Stimulated activated CD4-positive, alpha-beta T cell treated with anti-CD3 and anti-CD28 coated beads, Interleukin-1b, Interleukin-23, amount 100 ng/mL, for 4 hours (primary cell): ENCODE results near the gene PAK5.

ENCODE experiments used
- DNase-seq, 2 donors: peaks; one replicate each; pipeline ENCODE4 v3.0.0-alpha.2; 2020; ENCODE audit warnings: low read depth in 2 of 2

Gene PAK5

DNA sequence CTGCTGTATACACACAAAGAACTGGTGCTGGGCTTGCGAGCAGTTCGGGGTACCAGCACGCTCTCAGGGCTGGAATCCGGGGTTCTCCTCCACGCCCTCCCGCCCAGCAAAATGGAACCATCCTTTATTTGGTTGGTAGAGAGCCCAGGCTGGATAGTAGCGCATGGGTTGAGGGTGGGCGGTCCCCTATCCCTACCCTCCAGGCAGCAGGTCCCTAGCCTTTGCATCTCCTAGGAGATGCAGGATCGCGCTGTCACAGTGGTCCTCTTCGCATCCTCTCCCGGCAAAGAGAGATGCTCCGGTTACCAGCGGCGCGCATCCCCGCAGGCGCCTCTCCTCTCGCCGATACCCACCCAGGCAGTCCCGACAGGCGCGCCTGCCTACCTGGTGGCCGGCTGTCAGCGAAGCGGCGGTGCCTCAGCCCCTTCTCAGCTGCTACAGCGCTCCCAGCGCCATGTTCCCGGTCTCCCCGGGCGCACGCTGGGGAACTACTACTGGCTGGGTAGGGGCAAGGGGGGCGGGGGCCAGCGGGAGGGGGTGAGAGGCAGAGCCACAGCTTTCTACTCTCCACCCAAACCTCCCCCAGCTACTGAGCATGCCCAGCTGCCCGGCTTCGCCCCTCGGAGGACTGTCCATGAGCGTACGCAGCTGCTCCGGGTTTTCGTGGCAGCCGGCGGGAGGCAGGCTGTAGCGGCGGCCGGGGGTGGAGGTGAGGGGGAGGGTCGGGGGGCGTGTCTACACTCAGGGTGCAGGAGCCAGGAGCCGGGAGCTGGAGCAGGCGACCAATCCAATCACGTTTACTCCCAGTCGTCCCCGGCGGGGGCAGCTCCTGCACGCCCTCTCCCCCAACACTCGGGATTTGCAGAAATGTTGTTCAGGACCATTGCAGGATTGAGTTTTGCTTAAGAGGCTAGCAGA is at the start of gene PAK5:
Gene PAK5 (minus strand): TSS at position 699 of the 918 bp plus-strand sequence. CDS start 194,748 bp downstream, outside the sequence.
- no peak for DNase-seq

DNA sequence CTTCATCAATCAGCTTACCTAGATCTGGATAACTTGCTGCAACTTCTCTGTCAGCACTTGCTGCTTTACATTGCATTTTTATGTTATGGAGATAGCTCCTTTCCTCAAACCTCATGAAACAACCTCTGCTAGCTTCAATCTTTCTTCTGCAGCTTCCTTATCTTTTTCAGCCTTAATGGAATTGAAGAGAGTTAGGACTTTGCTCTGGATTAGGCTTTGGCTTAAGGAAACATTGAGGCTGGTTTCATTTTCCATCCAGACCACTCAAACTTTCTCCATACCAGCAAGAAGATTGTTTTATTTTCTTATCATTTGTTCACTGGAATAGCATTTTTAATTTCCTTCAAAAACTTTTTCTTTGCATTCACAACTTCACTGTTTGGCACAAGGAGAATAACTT is 48.8 kb upstream of the PAK5 start:
- DNase-seq = no peak

DNA sequence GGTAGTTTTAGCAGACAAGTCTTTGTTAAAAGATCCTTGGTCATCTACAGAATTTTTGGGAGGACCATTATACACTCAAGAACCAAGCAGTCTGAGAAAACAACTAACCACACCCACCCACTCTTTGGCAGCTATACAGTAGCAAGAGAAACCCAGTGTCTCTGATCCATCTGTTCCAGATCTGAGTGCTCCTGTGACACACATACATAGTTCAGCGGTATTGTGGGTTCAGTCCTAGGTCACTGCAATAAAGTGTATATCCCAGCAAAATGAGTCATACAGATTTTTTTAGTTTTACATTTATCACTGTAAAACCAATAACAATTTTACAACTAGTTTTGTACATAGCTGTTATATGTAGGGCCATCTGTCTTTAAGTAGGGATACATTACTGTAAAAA is 47.4 kb upstream of the PAK5 start:
- no peak for DNase-seq

DNA sequence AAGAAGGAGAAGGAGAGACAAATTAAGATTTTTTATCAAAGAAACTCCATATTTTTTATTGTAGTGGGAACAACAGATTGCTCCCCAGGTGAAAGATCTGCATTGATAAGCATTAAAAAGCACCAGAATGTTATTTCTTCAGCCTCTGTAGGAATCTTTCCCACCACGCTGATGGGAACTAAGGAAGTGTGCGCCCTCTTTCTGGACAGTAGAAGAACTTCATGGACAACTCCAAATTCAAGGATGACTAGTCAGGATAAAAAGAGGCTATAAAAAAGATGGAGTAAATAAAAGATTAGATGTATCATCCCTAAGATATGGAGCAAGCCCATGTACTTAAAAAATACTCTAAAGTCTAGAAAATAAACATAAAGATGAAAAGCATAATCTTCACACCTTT is 45.8 kb upstream of the PAK5 start:
- DNase-seq = no peak

DNA sequence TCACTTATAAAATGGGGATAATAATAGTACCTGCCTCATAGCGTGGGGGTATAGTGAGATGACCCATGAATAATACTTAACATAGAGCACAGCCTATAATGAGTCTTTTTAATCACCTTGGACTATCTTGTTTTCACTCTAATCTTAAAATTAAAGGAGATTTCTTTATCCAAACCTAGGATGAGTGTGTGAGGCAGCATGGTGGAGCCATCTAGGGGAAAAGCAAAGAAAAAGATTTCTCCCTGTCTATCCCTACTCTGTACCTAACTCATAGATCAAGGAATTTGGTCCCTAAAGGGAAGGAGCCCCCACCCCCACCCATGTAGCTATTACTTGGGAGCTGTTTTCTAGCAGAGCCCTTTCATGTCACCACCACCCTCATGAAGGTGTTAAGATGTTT is 45.2 kb upstream of the PAK5 start:
- no peak for DNase-seq

DNA sequence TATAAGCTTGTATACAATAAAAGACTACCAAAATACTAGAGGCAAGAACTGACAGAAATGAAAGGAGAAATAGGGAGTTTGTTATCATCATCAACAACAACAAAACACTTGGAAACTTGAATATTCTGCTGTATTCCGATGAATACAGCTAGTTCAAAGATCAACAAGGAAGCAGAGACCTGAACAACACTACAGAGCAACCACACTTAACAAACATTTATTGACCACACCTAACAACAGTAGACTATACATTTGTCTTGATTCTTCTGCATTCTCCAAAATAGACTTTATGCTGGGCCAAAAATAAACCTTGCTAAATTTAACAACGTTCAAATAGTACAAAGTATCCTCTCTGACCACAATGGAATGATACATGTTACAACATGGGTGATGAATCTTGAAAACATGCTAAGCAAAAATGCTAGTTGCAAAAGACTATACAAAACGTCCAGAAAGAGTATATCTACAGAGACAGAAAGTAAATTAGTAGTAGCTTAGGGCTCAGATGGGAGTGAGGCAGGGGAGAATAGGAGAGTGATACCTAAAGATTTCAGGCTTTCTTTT is 39.1 kb upstream of the PAK5 start:
- DNase-seq = no peak

DNA sequence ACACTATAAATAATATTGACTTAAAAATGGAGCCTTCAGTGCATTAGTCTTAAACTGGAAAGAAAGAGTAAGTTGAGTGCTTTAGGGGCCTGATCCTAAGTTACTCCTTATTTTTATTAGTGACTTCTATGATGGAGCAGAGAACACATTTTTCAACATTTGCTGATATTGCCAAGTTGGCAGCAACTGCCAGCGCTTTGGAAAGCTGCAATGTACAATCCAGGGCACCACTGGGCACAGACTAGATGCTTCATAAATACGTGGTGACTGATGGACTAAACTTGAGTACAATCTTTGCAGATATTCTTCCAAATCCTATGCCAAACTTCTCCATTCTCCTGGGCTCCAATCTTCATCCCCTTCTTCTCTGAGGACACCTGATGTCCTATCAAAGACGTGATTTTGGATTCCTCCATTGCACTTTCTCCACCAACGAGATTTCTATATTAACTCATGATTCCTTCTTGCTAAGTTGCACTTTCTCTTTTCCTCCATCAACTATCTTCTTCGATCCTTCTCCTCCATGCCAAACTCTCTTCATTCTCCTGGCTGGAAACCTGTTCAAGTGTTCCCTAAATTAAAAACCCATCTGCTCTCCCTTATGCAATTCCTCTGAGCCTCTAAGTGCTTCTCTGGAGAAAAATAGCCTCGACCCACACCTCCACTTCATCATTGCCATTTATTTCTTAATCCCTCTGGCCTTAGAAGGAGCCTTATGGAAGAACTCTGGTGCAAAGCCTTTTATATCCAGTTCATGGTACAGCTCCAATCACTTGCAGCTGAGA is 28.5 kb upstream of the PAK5 start:
- DNase-seq = no peak

DNA sequence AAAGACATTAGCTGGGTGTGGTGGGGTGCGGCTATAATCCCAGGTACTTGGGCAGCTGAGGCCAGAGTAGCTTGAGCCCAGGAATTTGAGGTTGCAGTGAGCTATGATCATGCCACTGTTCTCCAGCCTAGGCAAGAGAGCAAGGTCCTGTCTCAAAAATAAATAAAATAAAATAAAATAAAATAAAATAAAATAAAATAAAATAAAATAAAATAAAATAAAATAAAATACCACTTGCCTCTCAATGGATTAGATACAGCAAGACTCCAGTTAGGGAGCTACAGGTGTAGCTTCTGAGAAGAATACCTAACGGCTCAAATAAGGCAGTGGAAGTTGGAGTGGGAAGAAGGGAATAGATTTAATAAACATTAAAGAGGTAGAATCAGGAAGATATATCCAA is 13.7 kb upstream of the PAK5 start:
- no peak for DNase-seq

DNA sequence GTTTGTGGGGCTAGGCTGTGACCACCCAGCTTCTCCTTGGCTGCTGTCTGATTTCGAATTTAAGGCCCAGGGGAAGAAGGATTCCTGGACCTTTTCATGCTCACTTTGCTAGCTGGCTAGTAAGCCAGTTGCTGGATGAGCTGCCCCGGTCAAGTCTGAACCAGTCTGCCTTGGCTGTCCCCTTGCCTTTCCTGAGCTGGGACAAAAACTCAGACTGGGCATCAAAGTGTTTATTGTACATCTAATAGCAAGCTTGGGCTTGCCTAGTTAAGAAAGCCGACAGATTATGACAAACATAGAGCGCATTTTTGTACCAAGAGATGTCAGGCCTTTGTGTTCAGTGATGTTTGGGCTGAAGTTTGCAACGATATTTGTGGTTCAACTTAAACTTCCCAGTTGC is 750 bp upstream of the PAK5 start:
- no peak for DNase-seq

DNA sequence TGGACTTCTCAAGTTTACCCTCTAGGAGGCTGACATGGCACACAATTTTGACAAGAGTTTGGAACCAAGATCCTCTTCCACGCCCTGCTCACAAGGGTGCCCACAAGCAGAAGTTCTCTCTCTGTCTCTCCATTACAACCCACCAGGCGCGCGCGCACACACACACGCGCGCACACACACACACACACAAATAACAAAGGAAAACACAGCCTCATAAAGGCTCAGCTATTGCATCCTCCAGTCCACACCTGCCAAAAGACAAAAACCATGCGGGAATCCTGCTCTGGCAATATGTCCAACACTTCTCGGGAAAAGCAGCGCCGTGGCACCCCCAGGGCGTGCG is 870 bp downstream of the PAK5 start:
- no peak for DNase-seq

DNA sequence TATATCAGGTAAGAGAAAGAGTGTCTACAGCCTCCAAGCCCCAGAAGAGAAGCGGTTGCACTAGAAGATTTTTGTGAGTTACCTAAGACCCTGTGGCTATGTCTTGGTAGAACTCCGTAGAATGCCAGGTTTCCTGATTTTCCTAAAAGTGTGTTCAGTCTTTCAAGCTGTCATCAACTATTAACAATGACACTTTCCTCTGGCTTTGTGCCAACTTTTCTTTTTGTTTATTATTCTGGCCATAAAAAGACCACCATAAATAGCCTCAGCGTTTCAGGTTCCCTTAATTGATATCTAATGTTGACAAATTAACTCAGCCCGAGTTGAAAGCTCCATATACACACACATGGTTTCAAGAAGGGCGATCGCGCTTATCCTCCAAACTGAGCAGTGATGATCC is 1.2 kb downstream of the PAK5 start:
- no peak for DNase-seq

DNA sequence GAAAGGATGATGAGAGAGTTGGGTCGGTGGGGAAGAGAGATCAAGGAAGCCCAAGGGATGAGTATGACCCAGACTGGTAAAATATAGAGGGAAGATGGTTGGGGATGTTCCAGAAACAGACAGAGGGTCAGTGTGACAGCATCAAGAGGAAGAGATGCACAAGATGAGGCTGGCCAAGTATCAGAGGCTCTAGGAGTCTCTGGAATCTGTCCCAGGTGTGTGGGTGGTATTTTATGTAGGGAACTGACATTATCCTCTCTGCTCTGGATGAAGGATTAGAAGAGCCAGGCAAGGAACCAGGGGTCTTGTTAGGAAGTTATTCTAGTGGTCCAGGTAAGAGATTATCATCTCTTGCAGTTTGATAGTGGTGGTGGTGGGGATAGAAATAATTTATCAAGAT is 3.6 kb downstream of the PAK5 start:
- no peak for DNase-seq

DNA sequence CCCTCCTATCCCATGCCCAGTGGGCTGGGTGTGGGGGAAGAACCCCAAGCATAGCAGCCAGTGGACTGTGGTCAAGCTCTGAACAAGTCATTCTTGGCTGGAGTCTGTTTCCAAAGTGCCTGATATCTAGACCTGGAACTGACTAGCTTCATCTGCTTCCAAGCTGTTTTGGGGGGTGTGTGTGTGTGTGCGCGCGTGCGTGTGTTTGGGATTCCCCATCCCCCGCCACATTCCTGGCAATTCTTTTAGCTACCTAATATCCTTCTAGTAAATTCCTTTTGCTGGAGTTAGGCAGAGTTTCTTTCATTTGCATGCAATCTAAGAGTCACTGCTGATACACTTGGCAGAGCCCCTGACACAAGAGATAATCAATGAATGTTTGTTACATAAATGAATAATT is 7.8 kb downstream of the PAK5 start:
- no peak for DNase-seq

DNA sequence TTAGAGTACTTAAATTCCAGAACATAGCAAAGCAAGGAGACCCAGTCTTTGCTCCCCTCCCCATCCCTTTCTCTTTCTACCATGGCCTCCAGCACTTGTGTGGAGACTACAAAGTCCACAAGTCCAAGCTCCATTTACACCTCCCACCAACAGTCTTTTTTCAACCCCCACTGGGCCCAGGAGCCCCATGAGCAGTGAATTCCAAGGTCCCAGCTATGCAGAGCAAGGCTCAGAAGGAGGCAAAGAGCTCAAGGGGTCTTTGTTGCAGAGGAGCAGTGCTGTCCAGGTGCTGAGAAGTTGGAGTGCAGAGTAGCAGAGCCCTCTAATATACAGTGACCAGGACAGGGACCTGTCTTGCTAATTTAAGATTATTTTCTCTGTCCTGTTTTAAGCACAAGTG is 9.0 kb downstream of the PAK5 start:
- DNase-seq = no peak

DNA sequence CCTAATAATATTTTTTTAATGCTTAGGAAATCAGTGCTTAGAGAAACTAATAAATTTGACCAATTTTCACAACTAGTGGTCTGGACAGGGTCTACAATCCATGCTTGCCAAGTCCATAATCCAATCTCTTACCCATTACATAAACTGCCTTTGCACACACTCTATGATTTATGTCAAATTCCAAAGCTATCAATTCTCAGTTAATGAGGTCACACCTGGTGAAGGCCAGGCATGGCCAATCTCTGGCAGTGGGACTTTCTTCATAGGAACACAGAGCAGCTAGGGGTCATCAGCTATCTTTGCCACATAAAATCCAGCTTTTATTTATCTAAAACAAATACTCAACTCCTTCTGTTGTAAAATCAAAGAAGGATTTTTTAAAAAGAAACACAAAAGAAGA is 21.2 kb downstream of the PAK5 start:
- DNase-seq = no peak

DNA sequence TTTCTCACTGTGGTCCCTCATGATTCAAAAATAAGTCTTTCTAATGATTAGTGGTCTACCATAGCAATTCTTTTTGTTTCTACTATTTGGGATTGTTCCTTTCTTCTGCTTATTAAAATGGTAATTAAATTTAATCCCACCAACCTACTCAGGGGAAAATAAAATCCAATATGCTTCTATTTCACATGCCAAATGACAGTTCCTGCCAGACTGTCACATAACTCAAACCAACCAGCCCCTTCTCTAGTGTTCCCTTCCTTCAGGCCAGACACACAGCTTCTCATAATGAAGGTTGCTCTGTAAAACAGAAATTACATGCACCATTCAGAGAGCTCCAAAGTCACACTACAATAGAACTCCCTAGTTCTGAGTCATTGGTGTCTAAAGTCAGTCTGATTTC is 23.2 kb downstream of the PAK5 start:
- DNase-seq = no peak

DNA sequence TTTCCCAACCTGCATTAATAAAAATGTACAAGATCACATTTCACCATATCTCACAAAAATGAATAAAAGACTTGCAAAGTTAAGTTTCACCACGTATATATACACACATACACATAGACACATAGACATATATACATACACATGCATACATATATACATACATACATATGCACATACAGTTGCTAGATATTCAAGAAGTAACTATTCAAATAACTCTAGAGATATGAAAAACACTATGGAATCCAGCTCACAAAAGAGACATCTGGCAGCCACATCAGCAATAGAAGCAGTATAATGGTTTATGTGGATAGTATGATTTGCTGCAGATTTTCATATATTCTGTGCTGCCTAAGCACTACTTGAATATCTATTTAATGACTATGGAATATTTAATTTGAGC is 28.1 kb downstream of the PAK5 start:
- no peak for DNase-seq

DNA sequence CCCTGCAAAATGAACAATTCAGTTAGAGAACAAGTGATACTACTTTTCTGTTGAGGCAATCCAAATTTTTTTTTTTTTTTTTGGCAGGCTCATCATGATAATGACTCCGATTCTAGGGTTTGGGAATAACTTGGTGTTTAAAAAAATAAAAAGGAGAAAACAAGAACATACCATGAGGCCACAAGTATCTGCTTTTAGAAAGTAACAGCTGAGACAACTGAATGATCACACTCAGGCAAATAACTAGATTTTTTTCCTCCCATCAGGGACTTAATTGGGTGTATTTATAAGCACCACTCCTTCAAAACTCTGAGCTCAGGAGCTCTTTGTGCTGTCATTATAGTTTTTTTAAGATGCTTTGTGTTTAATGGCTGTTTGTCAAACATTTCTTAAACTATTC is 29.6 kb downstream of the PAK5 start:
- DNase-seq = no peak

DNA sequence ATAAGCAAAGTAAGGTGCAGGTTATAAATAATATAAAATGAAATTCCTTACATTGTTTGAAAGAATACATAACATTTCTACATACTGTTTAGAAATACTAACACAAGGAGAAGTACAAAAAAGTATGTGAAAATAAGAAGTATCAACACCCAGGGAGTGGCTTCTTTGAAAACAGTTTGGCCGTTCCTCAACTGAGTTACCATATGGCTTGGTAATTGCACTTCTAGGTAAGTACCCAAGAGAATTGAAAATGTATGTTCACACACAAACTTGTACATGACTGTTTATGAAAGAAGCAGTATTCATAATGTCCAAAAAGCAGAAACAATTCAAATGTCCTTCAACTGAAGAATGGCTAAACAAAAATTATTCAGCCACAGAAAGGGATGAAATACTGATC is 30.7 kb downstream of the PAK5 start:
- DNase-seq = no peak

DNA sequence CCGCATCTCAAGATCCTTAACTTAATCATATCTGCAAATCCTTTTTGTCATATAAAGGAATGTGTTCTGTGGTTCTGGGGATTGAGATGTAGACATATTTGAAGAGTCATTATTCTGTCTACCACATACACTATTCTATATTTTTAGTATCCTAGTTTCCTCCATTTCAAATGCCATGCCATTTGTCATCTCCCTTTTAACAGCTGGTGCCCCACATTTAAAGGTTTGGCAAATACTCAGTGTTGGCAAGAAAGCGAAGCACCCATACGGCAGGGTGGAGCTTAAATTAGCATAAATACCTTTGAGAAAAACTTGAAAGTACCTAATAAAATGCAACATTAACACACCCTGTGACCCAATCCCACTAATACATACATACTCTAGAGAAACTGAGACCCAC is 31.7 kb downstream of the PAK5 start:
- no peak for DNase-seq

DNA sequence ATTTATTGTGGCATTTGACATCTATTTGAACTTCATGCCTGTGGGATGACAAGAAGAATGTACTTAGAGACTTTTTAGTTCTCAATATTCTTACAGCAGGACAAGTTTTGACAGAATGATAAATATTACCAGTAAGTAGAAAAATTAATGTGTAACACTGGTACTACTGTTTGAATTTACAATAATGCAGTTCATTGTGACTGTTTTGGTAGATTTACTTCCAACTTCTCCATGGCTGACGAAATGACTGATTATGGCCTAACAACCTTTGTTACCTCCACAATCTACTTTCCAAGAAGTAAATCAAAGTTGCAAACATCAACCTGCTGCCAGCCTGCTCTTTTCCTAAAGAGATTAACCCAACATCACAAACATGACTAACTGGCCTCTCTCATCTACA is 38.5 kb downstream of the PAK5 start:
- no peak for DNase-seq

DNA sequence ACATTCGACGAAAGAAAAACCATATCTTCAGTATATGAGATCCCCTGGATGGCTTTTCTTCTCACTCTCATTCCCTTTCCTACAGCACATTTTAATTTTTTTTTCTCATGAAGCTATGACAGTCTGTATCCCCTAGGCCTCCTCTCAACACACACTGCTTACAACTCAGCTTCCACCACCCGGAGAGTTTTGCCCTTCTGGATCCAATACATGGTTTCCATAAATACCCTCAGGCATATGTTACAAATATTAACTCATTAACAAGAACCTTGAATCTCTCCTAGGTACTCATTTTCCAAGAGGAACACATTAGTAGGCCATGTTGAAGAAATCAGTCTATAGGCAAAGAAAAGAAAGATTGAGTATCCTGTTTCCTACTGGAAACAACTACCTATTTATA is 44.0 kb downstream of the PAK5 start:
- DNase-seq = no peak

DNA sequence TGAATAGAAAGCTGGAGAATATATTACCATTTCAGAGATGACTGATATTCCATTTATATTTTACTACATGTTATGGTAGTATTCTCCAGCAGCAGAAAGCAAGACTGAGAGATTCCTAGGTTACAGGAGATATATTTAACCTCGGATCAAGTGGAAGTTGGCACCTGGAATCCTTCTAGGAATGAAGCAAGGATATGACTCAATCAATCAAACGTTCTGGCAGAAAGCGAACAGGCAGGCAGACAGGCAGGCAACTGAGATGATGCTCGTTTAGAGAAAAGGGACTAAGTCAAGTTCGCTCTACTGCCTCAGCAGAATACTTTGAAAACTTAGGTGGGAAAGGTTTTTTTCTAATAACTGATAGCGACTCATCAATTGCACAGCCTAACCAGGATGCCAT is 46.2 kb downstream of the PAK5 start:
- DNase-seq = no peak
